ENCODE measurements around the gene MTX1. TPM values are rescaled to one million over a fixed set of nuclear protein-coding genes. Genes with fewer than 3 reads are reported as not detected.

MTX1 gene
- total and polyA plus RNA-seq, 9 of the 15 experiments (the other 6 are each of a cell fraction or from before 2014, with no cell fraction given): 29.1 to 98.4 (median 66.9) TPM

DNA sequence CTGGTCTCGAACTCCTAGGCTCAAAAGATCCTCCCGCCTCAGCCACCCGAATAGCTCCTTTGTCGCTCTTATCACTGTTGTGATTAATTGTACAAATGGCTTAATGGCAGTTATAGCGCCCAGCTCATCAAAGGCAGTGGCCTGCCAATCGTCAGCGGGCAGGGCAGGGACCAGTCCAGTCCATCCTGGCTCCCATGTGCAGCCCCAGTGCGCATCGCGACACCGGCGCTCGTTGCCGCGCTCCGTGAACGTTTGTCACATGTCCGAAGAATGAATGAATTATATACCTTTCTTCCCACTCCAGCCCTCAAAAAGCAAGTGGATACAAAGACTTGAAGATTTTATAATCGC lies 18.4 kb downstream of the MTX1 start (continued):
- TF ChIP-seq, protein P1, sequence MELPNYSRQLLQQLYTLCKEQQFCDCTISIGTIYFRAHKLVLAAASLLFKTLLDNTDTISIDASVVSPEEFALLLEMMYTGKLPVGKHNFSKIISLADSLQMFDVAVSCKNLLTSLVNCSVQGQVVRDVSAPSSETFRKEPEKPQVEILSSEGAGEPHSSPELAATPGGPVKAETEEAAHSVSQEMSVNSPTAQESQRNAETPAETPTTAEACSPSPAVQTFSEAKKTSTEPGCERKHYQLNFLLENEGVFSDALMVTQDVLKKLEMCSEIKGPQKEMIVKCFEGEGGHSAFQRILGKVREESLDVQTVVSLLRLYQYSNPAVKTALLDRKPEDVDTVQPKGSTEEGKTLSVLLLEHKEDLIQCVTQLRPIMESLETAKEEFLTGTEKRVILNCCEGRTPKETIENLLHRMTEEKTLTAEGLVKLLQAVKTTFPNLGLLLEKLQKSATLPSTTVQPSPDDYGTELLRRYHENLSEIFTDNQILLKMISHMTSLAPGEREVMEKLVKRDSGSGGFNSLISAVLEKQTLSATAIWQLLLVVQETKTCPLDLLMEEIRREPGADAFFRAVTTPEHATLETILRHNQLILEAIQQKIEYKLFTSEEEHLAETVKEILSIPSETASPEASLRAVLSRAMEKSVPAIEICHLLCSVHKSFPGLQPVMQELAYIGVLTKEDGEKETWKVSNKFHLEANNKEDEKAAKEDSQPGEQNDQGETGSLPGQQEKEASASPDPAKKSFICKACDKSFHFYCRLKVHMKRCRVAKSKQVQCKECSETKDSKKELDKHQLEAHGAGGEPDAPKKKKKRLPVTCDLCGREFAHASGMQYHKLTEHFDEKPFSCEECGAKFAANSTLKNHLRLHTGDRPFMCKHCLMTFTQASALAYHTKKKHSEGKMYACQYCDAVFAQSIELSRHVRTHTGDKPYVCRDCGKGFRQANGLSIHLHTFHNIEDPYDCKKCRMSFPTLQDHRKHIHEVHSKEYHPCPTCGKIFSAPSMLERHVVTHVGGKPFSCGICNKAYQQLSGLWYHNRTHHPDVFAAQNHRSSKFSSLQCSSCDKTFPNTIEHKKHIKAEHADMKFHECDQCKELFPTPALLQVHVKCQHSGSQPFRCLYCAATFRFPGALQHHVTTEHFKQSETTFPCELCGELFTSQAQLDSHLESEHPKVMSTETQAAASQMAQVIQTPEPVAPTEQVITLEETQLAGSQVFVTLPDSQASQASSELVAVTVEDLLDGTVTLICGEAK (IDR thresholded peaks at IDR 0.05): peak; percentile 64
- TF ChIP-seq, protein P1 (CRISPR knock-in tag; IDR thresholded peaks at IDR 0.05): no peak
- TF ChIP-seq, protein P2, sequence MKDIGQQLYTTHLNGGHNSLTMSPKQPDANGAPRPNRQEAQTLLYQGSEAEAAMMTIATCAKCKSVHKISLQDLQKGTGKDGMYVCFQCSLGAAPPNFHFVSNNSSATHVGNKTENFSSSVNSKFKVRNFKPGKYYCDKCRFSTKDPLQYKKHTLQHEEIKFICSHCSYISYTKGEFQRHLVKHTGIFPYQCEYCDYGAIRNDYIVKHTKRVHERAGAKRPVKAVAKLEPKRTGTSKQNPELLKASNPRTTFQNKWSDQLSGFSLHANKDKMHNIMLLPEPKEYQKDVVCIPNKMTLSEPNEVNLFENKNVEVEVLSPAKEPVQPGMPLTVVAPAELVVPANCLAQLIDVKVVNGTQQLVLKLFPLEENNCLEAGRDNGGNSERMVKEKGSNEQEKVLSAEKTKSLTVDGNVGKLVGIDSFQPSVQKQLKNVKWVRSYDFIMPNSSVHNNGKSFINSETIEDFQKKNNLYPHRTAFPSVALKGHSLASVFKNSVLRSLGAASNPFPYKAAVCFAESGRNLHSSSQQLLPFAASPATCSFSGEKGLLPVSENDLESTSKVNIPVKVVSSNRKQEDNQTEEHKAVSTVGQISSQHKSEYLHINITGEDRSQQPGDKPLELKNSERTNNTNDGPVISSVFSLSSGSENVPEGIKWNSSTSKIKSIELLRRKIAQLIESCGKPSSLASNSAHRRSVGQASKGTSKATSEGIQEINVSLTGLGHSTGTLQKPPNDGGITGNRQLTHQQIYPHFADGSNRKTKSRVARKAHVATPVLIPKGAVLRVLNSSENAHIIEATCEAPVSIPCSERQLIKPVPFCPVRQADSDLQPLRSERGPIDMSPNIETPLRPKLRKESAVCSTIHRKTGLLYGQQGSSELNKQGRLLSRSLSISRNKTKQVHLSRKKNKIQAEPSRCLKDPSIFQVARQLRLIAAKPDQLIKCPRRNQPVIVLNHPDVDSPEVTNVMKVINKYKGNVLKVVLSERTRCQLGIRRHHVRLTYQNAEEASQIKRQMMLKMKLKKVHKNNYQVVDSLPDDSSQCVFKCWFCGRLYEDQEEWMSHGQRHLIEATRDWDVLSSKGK (CRISPR knock-in tag; IDR thresholded peaks at IDR 0.05): no peak
- TF ChIP-seq GABPB1 (CRISPR knock-in tag; IDR thresholded peaks at IDR 0.05): peak; percentile 48
- peak; percentile 35 for TF ChIP-seq MEIS2 (IDR thresholded peaks at IDR 0.05; ENCODE audit: partially characterized antibody)
- TF ChIP-seq DMBX1 (CRISPR knock-in tag; IDR thresholded peaks at IDR 0.05; ENCODE audit: borderline replicate concordance): peak; percentile 51; the same call in 1 of the 2 replicates
- 0 out of 2 replicates have a peak, but pooled peaks have one; percentile 41 for TF ChIP-seq ZNF143 (CRISPR knock-in tag; IDR thresholded peaks at IDR 0.05)
- TF ChIP-seq TAF9B (IDR thresholded peaks at IDR 0.05; ENCODE audit: partially characterized antibody): peak; percentile 26
- peak; percentile 50; the same call in 1 of the 2 replicates for TF ChIP-seq CTBP1 (IDR thresholded peaks at IDR 0.05; ENCODE audit: borderline replicate concordance)
- TF ChIP-seq, protein P3, sequence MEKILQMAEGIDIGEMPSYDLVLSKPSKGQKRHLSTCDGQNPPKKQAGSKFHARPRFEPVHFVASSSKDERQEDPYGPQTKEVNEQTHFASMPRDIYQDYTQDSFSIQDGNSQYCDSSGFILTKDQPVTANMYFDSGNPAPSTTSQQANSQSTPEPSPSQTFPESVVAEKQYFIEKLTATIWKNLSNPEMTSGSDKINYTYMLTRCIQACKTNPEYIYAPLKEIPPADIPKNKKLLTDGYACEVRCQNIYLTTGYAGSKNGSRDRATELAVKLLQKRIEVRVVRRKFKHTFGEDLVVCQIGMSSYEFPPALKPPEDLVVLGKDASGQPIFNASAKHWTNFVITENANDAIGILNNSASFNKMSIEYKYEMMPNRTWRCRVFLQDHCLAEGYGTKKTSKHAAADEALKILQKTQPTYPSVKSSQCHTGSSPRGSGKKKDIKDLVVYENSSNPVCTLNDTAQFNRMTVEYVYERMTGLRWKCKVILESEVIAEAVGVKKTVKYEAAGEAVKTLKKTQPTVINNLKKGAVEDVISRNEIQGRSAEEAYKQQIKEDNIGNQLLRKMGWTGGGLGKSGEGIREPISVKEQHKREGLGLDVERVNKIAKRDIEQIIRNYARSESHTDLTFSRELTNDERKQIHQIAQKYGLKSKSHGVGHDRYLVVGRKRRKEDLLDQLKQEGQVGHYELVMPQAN (IDR thresholded peaks at IDR 0.05; ENCODE audit: borderline replicate concordance): peak; percentile 79; the same call in 1 of the 2 replicates
- TF ChIP-seq SAP30 (IDR thresholded peaks at IDR 0.05; ENCODE audit: borderline replicate concordance, insufficient read depth, low read depth, low read length, poor library complexity, severe bottlenecking): peak; percentile 27
- TF ChIP-seq ZNF316 (IDR thresholded peaks at IDR 0.05): 0 out of 2 replicates have a peak, but pooled peaks have one; percentile 29
- no peak for TF ChIP-seq SREBF2 (CRISPR knock-in tag; IDR thresholded peaks at IDR 0.05)
- no peak for TF ChIP-seq NR2C1 (IDR thresholded peaks at IDR 0.05)
- 0 out of 2 replicates have a peak, but pooled peaks have one; percentile 19 for TF ChIP-seq NR2C1 (tag; IDR thresholded peaks at IDR 0.05)

Data from K562 (cell line).